ENCODE results near the gene DAAM2.

Gene DAAM2

DNA sequence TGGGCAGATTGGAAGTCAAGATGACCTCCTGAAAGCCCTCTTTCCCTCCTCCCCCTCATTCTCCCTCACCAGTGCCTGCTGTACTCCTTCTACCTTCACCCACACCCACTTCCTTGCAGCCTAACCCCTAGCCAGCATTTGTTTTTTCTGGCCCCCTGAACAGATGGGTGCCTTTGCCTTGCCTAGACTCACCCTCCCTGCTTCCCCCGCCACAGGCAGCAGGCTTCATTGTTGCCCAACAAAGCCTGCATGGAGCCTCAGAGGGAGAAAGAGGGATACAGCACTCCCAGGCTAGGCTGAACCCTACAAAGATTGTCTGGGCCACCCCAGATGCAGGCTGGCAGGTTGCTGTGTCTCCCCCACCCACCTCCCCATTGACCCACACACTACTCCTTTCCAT, 139.4 kb downstream of the DAAM2 start:
- no peak for DNase-seq (ENCODE audit: low spot score)

DNA sequence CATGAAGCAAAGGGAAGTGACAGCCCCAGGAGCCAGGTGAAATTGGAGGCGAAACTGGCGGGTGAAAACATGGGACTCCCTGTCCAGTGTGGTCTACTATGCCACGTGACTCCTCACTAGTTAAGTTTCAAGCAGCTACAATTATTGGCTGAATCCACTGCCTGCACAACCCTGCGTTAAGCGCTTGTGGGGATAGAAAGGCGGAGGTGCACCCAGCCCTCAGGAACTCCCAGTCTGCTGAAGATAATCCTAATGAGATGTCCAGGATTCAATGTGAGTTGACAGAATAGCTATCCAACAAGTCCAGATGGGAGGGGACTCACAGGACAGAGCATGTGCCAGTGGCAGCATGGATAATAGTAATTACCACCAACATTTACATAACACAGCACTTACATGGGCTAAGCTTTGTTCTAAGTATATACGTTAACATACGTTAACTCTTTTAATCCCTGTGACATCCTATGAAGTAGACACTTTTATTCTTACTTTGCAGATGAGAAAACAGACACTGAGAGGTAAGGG, 140.3 kb downstream of the DAAM2 start:
- no peak for DNase-seq (ENCODE audit: low spot score)

- DNase-seq (ENCODE audit: low spot score), result no peak
Observed at GRCh38 chr6:39933669-39934130, 141.5 kb downstream of the DAAM2 start.

- DNase-seq (ENCODE audit: low spot score), result peak; percentile 82
Observed at GRCh38 chr6:39934131-39934757, 142.1 kb downstream of the DAAM2 start, which contains the start of gene MOCS1. Gene MOCS1 (minus strand): TSS chr6:39934462. CDS start chr6:39934417, 45 bp downstream.

- no peak for DNase-seq (ENCODE audit: low spot score)
Observed at GRCh38 chr6:39935241-39935640, 143.1 kb downstream of the DAAM2 start.

- no peak for DNase-seq (ENCODE audit: low spot score)
Observed at GRCh38 chr6:39936857-39937256, 144.7 kb downstream of the DAAM2 start.

DNA sequence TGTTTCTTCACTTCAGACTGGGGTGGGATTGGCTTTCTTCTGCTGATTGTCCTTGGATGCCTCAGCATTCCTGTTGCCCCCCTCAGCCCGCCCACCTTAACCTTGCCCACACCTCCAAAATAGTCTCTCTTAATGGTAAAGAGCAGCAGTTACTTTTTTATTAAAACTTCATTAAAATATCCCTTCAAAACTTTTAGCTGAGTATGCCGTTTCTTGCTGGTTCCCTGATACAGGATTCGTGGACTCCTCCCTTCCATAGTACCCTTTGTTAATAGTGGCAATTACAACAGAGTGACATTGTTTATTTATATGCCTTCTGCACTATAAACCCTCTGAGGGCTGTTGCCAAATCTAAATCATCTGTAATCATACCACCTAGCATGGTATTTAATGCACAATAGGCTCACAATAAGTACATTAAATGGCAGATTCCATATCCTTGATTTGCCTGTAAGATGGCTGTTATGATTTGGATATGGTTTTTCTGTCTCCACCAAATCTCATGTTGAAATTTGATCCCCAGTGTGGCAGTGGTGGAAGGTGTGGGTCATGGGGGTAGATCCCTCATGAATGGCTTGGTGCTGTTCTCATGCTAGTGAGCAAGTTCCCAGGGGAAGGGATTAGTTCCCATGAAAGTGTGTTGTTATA, 145.6 kb downstream of the DAAM2 start:
- no peak for DNase-seq (ENCODE audit: low spot score)

GRCh38 chr6:39938773-39939654, 146.8 kb downstream of the DAAM2 start:
- no peak for DNase-seq (ENCODE audit: low spot score)

GRCh38 chr6:39941138-39941537, 149.0 kb downstream of the DAAM2 start:
- DNase-seq (ENCODE audit: low spot score), result no peak

DNA sequence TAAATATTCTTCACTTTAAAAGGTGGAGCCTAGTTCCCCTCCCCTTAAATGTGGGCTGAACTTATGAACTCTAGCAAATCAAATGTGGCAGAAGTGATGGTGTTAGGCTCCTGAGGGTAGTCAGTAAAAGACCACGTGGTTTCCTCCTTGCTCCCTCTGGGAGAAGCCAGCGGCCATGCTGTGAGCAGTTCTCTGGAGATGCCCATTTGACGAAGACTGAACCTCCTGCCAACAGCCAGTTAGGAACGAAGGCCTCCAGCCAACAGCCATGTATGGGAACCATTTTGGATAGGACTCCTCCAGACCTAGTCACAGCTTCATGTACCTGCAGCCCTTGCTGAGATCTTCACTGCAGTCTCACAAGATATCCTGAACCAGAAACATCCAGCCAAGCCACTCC, 149.6 kb downstream of the DAAM2 start:
- no peak for DNase-seq (ENCODE audit: low spot score)

DNA sequence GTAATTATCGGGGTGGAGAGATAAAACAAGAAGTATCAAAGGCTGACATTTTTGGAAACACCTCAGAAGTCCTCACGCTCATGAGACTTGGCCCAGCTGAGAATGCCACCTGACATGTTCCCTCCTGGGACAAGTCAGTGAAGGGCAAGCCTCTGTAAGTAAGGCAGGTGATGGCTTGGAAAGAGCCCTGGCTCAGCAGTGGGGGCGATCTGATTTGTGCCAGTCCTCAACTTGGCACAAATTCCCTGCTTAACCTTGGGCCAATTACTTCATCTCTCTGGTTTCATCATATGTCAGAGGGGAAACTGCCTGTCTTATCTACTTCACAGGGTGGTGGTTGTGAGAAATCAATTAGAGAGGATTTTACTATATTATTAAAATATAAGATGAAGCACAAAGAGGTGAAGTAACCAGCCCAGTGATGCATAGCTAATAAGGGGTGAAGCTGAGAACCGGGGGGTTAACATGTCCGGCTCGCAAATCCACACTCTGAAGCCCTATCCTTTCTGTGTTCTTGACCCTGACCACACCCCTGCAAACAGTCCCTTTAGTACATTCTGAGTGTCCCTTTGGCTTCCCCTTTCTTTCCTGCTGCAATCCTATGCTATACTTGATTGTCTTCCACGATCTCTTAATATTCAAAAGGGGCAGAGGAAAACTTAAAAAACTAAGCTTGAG, 150.9 kb downstream of the DAAM2 start:
- no peak for DNase-seq (ENCODE audit: low spot score)

DNA sequence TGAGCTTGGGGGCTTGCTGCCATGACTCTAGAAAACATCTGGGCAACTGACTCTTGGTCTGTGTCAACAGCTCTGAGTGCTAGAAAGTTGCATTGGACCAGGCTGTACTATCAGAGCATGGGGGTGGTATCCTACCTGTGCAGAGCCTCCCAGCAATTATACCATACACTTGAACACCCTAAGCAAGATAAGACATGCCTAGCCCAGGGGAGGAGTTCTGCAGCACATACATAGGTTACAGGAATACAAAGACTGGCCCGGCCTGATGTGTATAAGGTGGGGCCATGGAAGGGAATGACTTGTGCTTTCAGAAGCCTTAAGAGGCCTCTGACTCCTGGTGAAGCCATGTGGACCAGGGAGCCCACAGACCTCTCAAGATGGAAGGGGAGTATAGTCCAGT, 153.4 kb downstream of the DAAM2 start:
- no peak for DNase-seq (ENCODE audit: low spot score)

DNA sequence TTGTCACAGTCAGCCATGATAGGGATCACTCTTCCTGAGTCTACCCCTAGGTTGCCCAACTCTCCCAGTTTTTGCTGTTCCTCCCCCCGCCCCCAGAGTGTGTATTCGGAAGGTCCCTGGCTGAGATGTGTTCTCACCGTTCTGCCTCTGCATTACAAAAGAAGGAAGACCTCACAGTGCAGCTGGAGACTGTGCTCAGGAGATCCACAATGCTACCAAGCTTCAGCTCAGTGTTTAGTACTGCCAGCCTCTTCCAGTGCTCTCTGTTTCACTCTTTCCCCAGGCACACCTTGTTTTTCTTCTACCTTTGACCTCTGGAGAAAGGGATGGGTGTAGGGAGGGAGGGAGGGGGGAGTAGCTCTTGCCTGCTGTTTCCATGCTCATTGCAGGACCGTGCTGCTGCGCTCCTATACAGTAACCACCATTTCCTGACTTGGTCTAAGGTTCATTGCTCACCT, 155.5 kb downstream of the DAAM2 start:
- no peak for DNase-seq (ENCODE audit: low spot score)

GRCh38 chr6:39948199-39948791, 156.1 kb downstream of the DAAM2 start:
- DNase-seq (ENCODE audit: low spot score), result no peak

- DNase-seq (ENCODE audit: low spot score), result no peak
Observed at GRCh38 chr6:39950125-39950720, 158.0 kb downstream of the DAAM2 start.

- no peak for DNase-seq (ENCODE audit: low spot score)
Observed at GRCh38 chr6:39951191-39951590, 159.0 kb downstream of the DAAM2 start.

DNA sequence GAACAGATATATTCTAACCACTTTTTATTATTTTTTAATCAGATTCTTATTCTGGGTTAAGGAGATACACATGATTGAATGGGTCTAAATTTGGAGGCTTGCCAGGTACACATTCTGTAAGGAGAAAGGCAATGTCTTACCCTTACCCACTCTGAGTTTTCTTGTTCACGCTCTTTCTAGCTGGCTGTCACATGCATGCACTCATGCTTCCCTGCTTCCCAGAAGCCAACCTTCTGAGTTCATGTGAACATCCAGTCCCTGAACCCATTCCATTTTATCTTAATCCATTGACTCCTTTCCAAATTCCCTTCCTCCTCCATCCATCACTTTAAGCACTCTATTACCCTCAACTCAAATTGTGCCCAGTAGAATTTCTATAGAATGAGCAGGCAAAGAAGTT, 159.5 kb downstream of the DAAM2 start:
- DNase-seq (ENCODE audit: low spot score), result no peak

DNA sequence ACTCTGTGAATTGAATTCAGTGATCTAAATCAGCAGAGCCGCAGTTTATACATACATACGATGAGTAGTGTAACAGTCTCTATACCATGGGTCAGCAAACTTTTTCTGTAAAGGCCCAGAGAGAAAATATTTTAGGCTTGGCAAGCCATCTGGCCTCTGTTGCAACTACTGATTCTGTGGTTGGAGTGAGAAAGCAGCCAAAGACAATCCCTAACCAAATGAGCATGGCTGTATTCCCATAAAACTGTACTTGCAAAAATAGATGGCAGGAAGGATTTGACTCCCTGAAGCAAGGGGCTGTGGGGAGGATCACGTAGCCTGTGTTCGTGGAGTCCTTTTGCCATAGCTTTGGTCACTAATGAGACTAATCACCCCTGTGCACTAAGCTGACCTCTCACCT, 160.0 kb downstream of the DAAM2 start:
- no peak for DNase-seq (ENCODE audit: low spot score)

GRCh38 chr6:39953076-39953618, 161.0 kb downstream of the DAAM2 start:
- DNase-seq (ENCODE audit: low spot score), result no peak
